Adrenal gland (tissue), 12 donors: ENCODE measurements around the gene RBM19. TPM values are rescaled to one million over a fixed set of nuclear protein-coding genes. Genes with fewer than 3 reads are reported as not detected.

ENCODE experiments used
- DNase-seq, 7 donors: peaks; one replicate each; pipeline ENCODE4 v3.0.0-alpha.2; 2019 to 2020
- H3K27ac ChIP-seq, 5 donors: fragments of 200-600 bp; sonication (generic) in 4 of 5; 1 replicate in 3 of 5; 2 replicates in 2 of 5; pipeline versions ENCODE4 v1.5.1 to v1.8.0; 2016 to 2020; ENCODE audit warnings: mild to moderate bottlenecking in 1 of 5
- H3K27me3 ChIP-seq: fragments of 200-600 bp; 2 replicates; pipeline ENCODE4 v1.8.0; 2021
- H3K36me3 ChIP-seq, 2 donors: fragments of 200-600 bp; replicated peaks in 1 of 2; 1 replicate in 1 of 2; 2 replicates in 1 of 2; pipeline versions ENCODE4 v1.5.1 to v1.8.0; 2018 to 2022
- H3K4me1 ChIP-seq, 2 donors: fragments of 200-600 bp; replicated peaks in 1 of 2; 1 replicate in 1 of 2; 2 replicates in 1 of 2; pipeline versions ENCODE4 v1.5.1 to v1.8.0; 2018 to 2021
- H3K4me3 ChIP-seq, 4 donors: fragments of 200-600 bp; sonication (generic) in 3 of 4; one replicate each; pipeline ENCODE4 v1.5.1; 2016 to 2018
- H3K9me3 ChIP-seq, 3 donors: fragments of 200-600 bp; sonication (generic) in 1 of 3; replicated peaks in 1 of 3; 1 replicate in 2 of 3; 2 replicates in 1 of 3; pipeline versions ENCODE4 v1.5.1 to v1.8.0; 2016 to 2021
- CTCF ChIP-seq, 6 experiments: fragments of 450-650 bp in 4 of 6; fragments of 200-600 bp in 2 of 6; sonication (generic) in 1 of 6; IDR thresholded peaks; 1 replicate in 5 of 6; 2 replicates in 1 of 6; pipeline versions ENCODE4 v1.5.1 to v1.8.0; 2016 to 2021; ENCODE audit warnings: antibody characterized with exemption in 6 of 6, mild to moderate bottlenecking in 2 of 6, moderate library complexity in 1 of 6
- POLR2A ChIP-seq, 2 donors: fragments of 450-650 bp; IDR thresholded peaks; one replicate each; pipeline ENCODE4 v1.6.1; 2017; ENCODE audit warnings: antibody characterized with exemption in 2 of 2, mild to moderate bottlenecking in 2 of 2, moderate library complexity in 1 of 2
- WGBS, 4 donors: extraction: QIAGEN DNeasy Blood & Tissue Kit in 2 of 4; methylation state at CpG; one replicate each; pipeline versions ENCODE4 v1.1.5 to v1.1.7; 2013 to 2017; 5-methylcytosine and 5-hydroxymethylcytosine counted together
- intact Hi-C, 2 donors: fragments of 100-400 bp; cut with DNase I; formaldehyde crosslinking; loops; one replicate each; pipeline versions ENCODE4 v1.14.1 to v1.15.0; 2022 to 2023
- polyA plus RNA-seq, 3 donors: library from polyadenylated mRNA; stranded (reverse); fragments of 200-250 nt in 2 of 3; fragments of 350-450 nt in 1 of 3; fragmentation: Illumina TruSeq in 1 of 3; extraction: RNeasy Lipid Tissue Mini Kit (QIAGEN cat#74804) in 1 of 3; gene quantifications; one replicate each; pipeline ENCODE4 v1.2.3, GENCODE V29; 2013 to 2014
- total RNA-seq, 9 donors: library from RNA; depleted of rRNA in 4 of 9; stranded (reverse); fragments of >200 nt in 4 of 9; fragments of 120-200 nt in 1 of 9; fragmentation: NEBNext Ultra II Directional in 1 of 9; extraction: Animal tissue kit (Norgen Biotek cat#: 25700) in 1 of 9; gene quantifications; one replicate each; pipeline versions ENCODE4 v1.1.0 to v1.2.4, GENCODE V29; 2013 to 2023
- donor health status: healthy with polysubstance abuse.
- donor health status: Bipolar disorder and iron deficiency.
- donor health status: DM: yes; HTN: yes; CAD: no.
- donor health status: DM: no; HTN: no; CAD: no.
- donor health status: DM: no; HTN: no; CAD: no.
- donor health status: DM: yes; HTN: yes; CAD: no.

Gene RBM19
- total and polyA plus RNA-seq, 12 donors = 19.6 to 71.4 (median 33.1) TPM

GRCh38 chr12:113778432-113779132 lies 187.5 kb downstream of the RBM19 start:
- Histone ChIP-seq H3K36me3 (no peaks in the 10 kb centered on the region), H3K9me3 (no peaks in the 10 kb centered on the region), H3K4me1 (no peaks in the 10 kb centered on the region), H3K4me3 (no peak overlapping the region), H3K27me3 (peaks cover 21% of the 10 kb centered on the region), H3K27ac (no peak overlapping the region)
- DNase-seq = no peak
- TF ChIP-seq CTCF (IDR thresholded peaks at IDR 0.05) (no peak), POLR2A (IDR thresholded peaks at IDR 0.05) (no peak)
- intact Hi-C loops = no loop called here
- 38 to 46% (median 40%) methylated on average over 10 to 12 of the region's 12 CpGs for WGBS, 4 donors

GRCh38 chr12:113777751-113778150 lies 188.4 kb downstream of the RBM19 start:
- no peaks in the 10 kb centered on the region for H3K4me1 ChIP-seq
- no peak overlapping the region for H3K27ac ChIP-seq
- intact Hi-C loops = no loop called here
- H3K27me3 ChIP-seq = peaks cover 13% of the 10 kb centered on the region
- no peaks in the 10 kb centered on the region for H3K9me3 ChIP-seq
- 73 to 90% (median 80%) methylated on average over 2 of the region's 2 CpGs for WGBS, 4 donors
- no peak for DNase-seq
- no peaks in the 10 kb centered on the region for H3K36me3 ChIP-seq
- no peak for TF ChIP-seq POLR2A (IDR thresholded peaks at IDR 0.05)
- no peak for TF ChIP-seq CTCF (IDR thresholded peaks at IDR 0.05)
- no peak overlapping the region for H3K4me3 ChIP-seq

- intact Hi-C loops = no loop called here
- H3K27me3 ChIP-seq = peaks cover 5% of the 10 kb centered on the region
Observed at GRCh38 chr12:113776536-113776935, 189.6 kb downstream of the RBM19 start.

GRCh38 chr12:113774526-113774925 lies 191.6 kb downstream of the RBM19 start:
- H3K4me3 ChIP-seq = no peak overlapping the region
- no peak overlapping the region for H3K27ac ChIP-seq
- DNase-seq = no peak
- TF ChIP-seq CTCF (IDR thresholded peaks at IDR 0.05) (no peak), POLR2A (IDR thresholded peaks at IDR 0.05) (no peak)
- no peaks in the 10 kb centered on the region for H3K36me3 ChIP-seq
- H3K9me3 ChIP-seq = no peaks in the 10 kb centered on the region
- intact Hi-C loops = no loop called here
- WGBS, 4 donors = 63 to 80% (median 67%) methylated on average over 5 of the region's 5 CpGs
- peaks cover 5% of the 10 kb centered on the region for H3K27me3 ChIP-seq
- H3K4me1 ChIP-seq = no peaks in the 10 kb centered on the region

More at GRCh38 chr12:113776536-113776935, 189.6 kb downstream of the RBM19 start:
- no peak for DNase-seq
- Histone ChIP-seq H3K4me1 (no peaks in the 10 kb centered on the region), H3K36me3 (no peaks in the 10 kb centered on the region), H3K9me3 (no peaks in the 10 kb centered on the region), H3K4me3 (no peak overlapping the region), H3K27ac (no peak overlapping the region)
- no peak for TF ChIP-seq CTCF (IDR thresholded peaks at IDR 0.05)
- TF ChIP-seq POLR2A (IDR thresholded peaks at IDR 0.05) = no peak
- WGBS, 4 donors = 77 to 87% (median 83%) methylated on average over 1 to 7 of the region's 7 CpGs
